ENCODE data around the gene ZCCHC14.
"Not testable (repeated sequence)": the region's sequence is repeated elsewhere in the genome, so short reads cannot be mapped to it uniquely, and the experiment has no call there.

ZCCHC14 gene

GRCh38 chr16:87369117-87369765 lies 123.6 kb downstream of the ZCCHC14 start:
- Mint-ChIP-seq H3K4me3 (no peak overlapping the region), H3K27ac (no peak overlapping the region), H3K4me1 (ENCODE audit: low read depth) (peaks cover 67% of the 10 kb centered on the region)

DNA sequence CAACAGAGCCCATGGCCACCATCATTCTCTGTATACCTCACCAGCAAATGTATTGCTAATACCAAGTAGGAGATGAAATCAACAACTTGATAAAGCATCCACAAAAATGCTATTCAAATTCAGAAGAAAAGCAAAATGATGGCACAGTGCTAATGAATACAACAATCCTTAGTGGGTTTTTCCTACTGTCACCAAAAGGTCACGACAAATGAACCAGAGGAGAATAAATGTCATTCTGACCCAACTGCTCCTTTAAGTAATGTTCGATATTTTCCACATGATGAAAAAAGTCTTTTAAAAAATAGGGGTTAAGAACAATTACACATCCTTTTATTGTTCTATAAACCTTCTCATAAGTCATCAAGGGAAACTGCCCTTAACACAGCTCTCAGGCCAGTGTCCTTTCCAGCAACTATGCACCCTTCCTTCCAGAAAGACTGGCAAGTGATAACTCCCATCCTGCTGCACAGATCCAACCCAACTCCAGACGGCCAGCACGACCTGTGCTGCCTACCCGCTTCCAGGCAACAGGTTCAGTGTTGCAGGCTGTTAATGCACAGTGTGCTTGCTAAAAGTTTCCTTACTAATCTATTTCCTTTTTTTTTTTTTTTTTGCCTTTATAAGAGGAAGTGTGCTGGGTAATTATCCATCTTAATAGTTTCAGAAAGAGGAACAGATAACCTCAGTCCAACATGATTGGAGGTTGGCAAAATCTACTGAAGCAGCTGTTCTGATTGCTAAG lies 124.6 kb downstream of the ZCCHC14 start:
- Mint-ChIP-seq H3K4me1 (ENCODE audit: low read depth) (peaks cover 69% of the 10 kb centered on the region), H3K27me3 (no peaks in the 10 kb centered on the region)
- no peak for DNase-seq

More at GRCh38 chr16:87369117-87369765, 123.6 kb downstream of the ZCCHC14 start:
- Mint-ChIP-seq H3K9me3 (no peaks in the 10 kb centered on the region), H3K36me3 (ENCODE audit: low read depth) (peaks cover 57% of the 10 kb centered on the region), H3K27me3 (no peaks in the 10 kb centered on the region)
- DNase-seq: no peak

GRCh38 chr16:87367529-87367928 lies 125.3 kb downstream of the ZCCHC14 start:
- peak overlapping the region; percentile 32 for H3K27ac Mint-ChIP-seq
- peaks cover 69% of the 10 kb centered on the region for H3K4me1 Mint-ChIP-seq (ENCODE audit: low read depth)
- no peaks in the 10 kb centered on the region for H3K27me3 Mint-ChIP-seq
- DNase-seq: no peak
- H3K36me3 Mint-ChIP-seq (ENCODE audit: low read depth): peaks cover 61% of the 10 kb centered on the region
- no peak overlapping the region for H3K4me3 Mint-ChIP-seq
- no peaks in the 10 kb centered on the region for H3K9me3 Mint-ChIP-seq

More for the DNA sequence above, 124.6 kb downstream of the ZCCHC14 start:
- Mint-ChIP-seq H3K27ac (peak overlapping the region; percentile 64), H3K4me3 (no peak overlapping the region), H3K36me3 (ENCODE audit: low read depth) (peaks cover 58% of the 10 kb centered on the region), H3K9me3 (no peaks in the 10 kb centered on the region)

DNA sequence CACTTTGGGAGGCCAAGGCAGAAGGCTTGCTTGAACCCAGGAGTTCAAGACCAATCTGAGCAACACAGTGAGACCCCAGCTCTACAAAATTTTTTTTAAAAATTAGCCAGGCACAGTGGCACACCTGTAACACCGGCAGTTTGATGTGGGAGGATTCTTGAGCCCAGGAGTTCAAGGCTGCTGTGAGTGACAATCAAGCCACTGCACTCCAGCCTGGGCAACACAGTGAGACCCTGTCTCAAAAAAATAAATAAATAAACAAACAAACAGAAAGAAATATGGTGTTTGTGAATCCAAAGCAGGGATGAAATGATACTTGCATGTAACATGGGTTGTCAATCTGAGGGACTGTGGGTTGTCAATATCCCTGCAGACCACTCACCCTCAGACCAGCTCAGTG lies 125.9 kb downstream of the ZCCHC14 start:
- no peaks in the 10 kb centered on the region for H3K27me3 Mint-ChIP-seq
- DNase-seq: no peak
- no peaks in the 10 kb centered on the region for H3K9me3 Mint-ChIP-seq
- peaks cover 66% of the 10 kb centered on the region for H3K4me1 Mint-ChIP-seq (ENCODE audit: low read depth)
- H3K27ac Mint-ChIP-seq: no peak overlapping the region
- no peak overlapping the region for H3K4me3 Mint-ChIP-seq
- peaks cover 60% of the 10 kb centered on the region for H3K36me3 Mint-ChIP-seq (ENCODE audit: low read depth)

DNA sequence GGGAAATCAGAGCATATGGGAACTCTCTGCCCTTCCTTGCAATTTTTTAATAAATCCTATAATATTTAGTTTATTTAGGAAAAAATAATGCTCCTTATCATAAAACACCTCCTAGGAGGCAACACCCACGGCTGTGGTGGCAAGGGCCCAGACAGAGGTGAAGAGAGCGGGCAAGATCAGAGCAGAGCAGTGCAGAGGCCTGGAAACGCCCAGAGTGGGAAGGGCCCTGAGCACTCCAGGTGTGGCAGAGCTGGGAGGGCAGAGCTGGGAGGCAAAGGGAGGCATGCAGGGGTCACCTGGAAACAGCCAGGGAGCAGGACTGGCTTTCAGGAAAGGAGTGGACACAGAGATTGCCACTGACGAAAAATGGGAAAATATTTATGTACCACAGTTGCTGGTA lies 126.5 kb downstream of the ZCCHC14 start:
- H3K4me1 Mint-ChIP-seq (ENCODE audit: low read depth): peaks cover 61% of the 10 kb centered on the region
- H3K9me3 Mint-ChIP-seq: no peaks in the 10 kb centered on the region
- no peaks in the 10 kb centered on the region for H3K27me3 Mint-ChIP-seq
- no peak for DNase-seq
- peak overlapping the region; percentile 34 for H3K27ac Mint-ChIP-seq
- peaks cover 62% of the 10 kb centered on the region for H3K36me3 Mint-ChIP-seq (ENCODE audit: low read depth)
- no peak overlapping the region for H3K4me3 Mint-ChIP-seq

DNA sequence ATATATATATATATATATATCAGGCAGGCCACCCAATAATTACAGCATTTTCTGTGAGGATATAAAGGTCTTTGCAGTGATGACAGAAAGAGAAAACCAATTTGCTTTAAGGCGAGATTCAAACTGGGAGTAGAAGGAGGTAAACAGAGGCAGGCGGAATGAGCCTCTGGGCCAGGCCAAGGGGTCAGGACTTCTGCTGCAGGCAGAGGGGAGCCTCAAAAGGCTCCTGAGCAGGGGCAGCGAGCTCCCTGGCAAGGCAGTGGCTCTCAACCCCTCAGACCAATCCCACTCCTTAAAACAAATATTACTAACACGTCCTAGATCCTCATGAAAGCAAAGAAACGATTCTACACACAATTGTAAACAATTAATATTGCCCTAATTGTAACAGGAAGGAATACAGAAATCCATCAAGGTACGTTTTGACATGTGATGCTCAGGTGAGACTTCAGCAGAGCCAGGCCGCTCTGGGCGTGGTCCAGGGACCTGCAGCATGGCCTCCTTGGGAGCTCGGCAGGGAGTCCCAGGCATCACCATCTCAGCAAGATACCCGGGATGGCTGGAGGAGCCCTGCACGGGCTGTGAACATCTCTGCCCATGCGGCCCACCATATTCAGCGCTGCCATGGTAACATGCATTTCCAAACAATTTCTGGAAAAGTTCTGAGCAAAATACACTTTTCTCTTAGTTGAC lies 127.7 kb downstream of the ZCCHC14 start:
- DNase-seq: no peak
- H3K27ac Mint-ChIP-seq: peak overlapping the region; percentile 55
- no peaks in the 10 kb centered on the region for H3K27me3 Mint-ChIP-seq
- H3K9me3 Mint-ChIP-seq: no peaks in the 10 kb centered on the region
- H3K4me1 Mint-ChIP-seq (ENCODE audit: low read depth): peaks cover 62% of the 10 kb centered on the region
- H3K36me3 Mint-ChIP-seq (ENCODE audit: low read depth): peaks cover 71% of the 10 kb centered on the region
- no peak overlapping the region for H3K4me3 Mint-ChIP-seq

- peak overlapping the region; percentile 72 for H3K27ac Mint-ChIP-seq
- H3K4me3 Mint-ChIP-seq: no peak overlapping the region
- H3K4me1 Mint-ChIP-seq (ENCODE audit: low read depth): peaks cover 55% of the 10 kb centered on the region
- peaks cover 80% of the 10 kb centered on the region for H3K36me3 Mint-ChIP-seq (ENCODE audit: low read depth)
- no peaks in the 10 kb centered on the region for H3K27me3 Mint-ChIP-seq
- no peaks in the 10 kb centered on the region for H3K9me3 Mint-ChIP-seq
- no peak for DNase-seq
These were observed 128.9 kb downstream of the ZCCHC14 start for GRCh38 chr16:87363771-87364455.

DNA sequence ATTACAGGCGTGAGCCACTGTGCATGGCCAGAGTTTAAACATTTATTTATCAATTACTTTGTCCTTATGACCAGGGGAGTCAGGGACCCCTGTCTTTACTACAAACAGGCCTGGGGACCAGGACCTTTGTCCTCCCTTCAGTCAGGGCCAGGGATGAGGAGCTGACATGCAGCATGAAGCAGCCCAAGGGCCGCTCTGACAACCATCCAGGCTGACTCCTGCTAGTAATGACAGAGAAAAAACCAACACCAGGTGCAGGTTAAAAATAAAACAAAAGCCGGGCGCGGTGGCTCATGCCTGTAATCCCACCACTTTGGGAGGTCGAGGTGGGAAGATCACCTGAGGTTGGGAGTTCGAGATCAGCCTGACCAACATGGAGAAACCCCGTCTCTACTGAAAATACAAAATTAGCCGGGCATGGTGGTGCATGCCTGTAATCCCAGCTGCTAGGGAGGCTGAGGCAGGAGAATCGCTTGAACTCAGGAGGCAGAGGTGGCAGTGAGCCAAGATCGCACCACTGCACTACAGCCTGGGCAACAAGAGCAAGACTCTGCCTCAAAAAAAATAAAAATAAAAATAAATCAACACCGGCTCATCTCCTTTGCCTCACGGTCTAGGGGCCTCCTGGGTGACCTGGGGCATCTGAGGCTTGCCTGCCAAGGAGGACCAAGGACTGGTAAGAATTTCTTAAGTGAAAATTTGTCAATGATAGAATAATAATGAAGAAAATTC lies 129.8 kb downstream of the ZCCHC14 start:
- not testable (repeated sequence) for H3K27me3 Mint-ChIP-seq, H3K9me3 Mint-ChIP-seq, H3K4me3 Mint-ChIP-seq, H3K27ac Mint-ChIP-seq, DNase-seq
- Mint-ChIP-seq H3K36me3 (ENCODE audit: low read depth) (peaks cover 87% of the 10 kb centered on the region), H3K4me1 (ENCODE audit: low read depth) (peaks cover 46% of the 10 kb centered on the region)

DNA sequence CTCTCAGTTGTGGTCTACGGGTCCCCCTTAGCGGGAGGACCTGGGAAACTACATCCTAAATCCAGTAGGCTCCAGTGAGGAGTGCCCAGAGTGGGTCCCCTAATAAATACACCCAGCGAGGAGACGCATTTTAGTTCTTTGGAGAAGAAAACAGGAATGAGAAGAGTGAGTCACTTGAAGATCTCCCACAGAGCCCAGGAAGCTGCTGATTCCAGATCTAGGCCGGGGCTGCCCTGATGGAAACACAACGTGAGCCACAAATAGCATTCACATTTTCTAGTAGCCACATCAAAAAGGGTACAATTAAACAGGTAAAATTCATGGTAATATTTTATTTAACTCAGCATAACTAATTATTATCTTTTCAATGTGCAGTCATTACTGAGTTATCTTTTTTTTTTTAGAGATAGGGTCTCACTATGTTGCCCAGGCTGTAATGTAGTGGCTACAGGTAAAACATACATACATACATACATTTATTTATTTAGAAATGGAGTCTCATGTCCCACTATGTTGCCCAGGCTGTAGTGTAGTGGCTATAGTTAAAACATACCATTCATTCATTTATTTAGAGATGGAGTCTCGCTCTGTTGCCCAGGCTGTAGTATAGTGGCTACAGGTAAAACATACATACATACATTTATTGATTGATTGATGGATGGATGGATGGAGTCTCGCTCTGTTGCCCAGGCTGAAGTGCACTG lies 130.8 kb downstream of the ZCCHC14 start:
- no peak for DNase-seq
- H3K4me1 Mint-ChIP-seq (ENCODE audit: low read depth): peaks cover 37% of the 10 kb centered on the region
- H3K9me3 Mint-ChIP-seq: no peaks in the 10 kb centered on the region
- no peaks in the 10 kb centered on the region for H3K27me3 Mint-ChIP-seq
- H3K27ac Mint-ChIP-seq: no peak overlapping the region
- H3K4me3 Mint-ChIP-seq: no peak overlapping the region
- peaks cover 85% of the 10 kb centered on the region for H3K36me3 Mint-ChIP-seq (ENCODE audit: low read depth)

DNA sequence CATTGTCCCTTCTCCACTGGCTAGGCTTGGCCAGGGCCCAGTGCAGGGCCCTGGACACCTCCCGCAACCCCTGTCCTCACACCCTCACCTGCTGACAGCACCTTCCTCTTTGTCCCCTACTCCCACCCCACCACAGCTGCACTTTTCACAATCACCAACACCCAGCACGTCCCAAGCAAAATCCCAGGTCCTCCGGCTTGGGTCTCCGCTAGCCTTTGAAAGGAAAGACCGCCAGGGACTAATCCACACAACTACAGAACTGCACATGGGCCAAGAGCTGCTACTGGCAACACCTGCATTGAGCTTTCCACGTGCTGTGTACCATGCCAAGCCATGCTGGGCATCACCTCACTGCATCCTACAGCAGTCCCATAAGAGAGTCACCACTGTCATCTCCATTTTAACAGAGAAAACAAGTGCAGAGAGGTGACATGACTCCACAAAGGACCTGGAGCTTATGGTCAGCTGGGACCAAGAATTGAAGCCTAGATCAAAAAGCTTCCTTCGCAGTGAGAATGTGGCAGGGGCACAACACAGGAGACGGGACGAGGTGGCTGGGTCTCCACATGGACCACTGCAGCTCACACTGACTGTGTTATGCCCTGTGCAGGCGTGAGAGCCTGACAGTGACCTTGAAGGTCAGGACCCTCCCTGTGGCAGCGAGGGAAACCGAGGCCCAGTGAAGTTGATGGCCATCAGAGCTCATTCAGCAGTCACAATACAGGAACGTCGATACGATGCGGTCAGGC lies 131.8 kb downstream of the ZCCHC14 start:
- peak overlapping the region; percentile 37 for H3K27ac Mint-ChIP-seq
- peaks cover 32% of the 10 kb centered on the region for H3K4me1 Mint-ChIP-seq (ENCODE audit: low read depth)
- H3K9me3 Mint-ChIP-seq: no peaks in the 10 kb centered on the region
- no peak overlapping the region for H3K4me3 Mint-ChIP-seq
- H3K36me3 Mint-ChIP-seq (ENCODE audit: low read depth): peaks cover 86% of the 10 kb centered on the region
- DNase-seq: no peak
- H3K27me3 Mint-ChIP-seq: no peaks in the 10 kb centered on the region

DNA sequence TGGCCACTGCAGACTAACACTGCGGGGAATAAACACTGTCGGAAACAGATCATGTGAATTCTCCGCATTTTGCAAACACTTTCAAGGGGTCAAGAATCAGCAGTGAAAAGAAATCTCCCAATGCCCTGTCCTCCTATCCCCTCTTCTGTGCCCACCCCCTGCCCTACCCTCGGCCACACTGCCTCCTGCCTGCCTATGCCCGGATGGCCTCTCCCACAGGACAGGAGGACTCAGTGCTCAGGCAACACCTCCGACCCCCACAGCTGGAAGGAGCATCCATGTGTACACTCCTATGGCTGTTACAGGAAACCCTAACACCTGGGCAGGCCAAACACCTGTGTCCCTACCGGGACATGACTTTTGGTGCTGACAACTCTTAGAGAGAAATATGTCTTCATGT lies 133.7 kb downstream of the ZCCHC14 start:
- Mint-ChIP-seq H3K36me3 (ENCODE audit: low read depth) (peaks cover 83% of the 10 kb centered on the region), H3K9me3 (no peaks in the 10 kb centered on the region), H3K27ac (peak overlapping the region; percentile 41), H3K4me1 (ENCODE audit: low read depth) (peaks cover 16% of the 10 kb centered on the region), H3K4me3 (no peak overlapping the region), H3K27me3 (no peaks in the 10 kb centered on the region)
- no peak for DNase-seq

DNA sequence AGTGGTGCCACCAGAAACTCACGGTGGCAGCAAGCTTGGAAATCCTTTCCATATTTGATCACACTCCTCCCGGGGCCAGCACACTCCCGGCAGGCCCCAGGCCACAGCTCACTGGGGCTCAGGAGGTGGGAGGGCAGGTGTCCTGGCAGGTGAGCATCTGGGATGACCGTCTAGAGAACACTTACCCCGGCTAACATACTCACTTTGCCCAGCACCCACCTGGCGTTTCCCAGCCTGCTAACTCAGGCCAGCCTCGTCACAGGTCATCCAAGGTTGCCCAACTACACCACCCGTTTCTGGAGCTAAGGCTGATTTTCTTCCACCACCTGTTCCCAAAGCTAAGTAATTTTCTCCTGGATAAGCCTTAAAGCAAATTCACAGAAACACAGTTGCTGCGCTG lies 134.1 kb downstream of the ZCCHC14 start:
- Mint-ChIP-seq H3K9me3 (no peaks in the 10 kb centered on the region), H3K27ac (no peak overlapping the region), H3K27me3 (no peaks in the 10 kb centered on the region), H3K4me1 (ENCODE audit: low read depth) (peaks cover 14% of the 10 kb centered on the region), H3K4me3 (no peak overlapping the region), H3K36me3 (ENCODE audit: low read depth) (peaks cover 79% of the 10 kb centered on the region)
- no peak for DNase-seq

DNA sequence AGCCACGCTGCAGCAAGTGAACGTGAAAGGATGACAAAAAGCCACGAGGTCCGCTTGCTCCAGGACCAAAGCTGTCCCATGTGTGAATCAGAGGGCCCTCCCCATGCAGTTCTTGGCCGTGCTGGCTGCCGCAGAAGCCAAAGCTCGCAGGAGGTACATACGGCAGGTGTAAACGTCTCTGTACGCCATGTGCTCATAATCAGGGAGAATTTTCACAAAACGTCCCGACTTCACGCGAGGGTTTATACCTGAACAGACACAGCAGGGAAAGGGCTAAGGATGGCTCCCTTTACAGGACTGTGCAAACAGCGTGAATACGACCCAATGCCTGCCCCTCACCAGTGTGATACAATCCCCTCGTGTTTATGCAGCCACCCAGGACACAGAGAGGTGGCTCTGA lies 134.6 kb downstream of the ZCCHC14 start:
- H3K9me3 Mint-ChIP-seq: no peaks in the 10 kb centered on the region
- H3K4me1 Mint-ChIP-seq (ENCODE audit: low read depth): peaks cover 10% of the 10 kb centered on the region
- no peak overlapping the region for H3K4me3 Mint-ChIP-seq
- no peaks in the 10 kb centered on the region for H3K27me3 Mint-ChIP-seq
- peaks cover 76% of the 10 kb centered on the region for H3K36me3 Mint-ChIP-seq (ENCODE audit: low read depth)
- DNase-seq: no peak
- H3K27ac Mint-ChIP-seq: no peak overlapping the region

Measured in activated T-cell treated with anti-CD3 and anti-CD28 coated beads, Interleukin-2, amount 50 U/mL, for 24 hours (primary cell).